HG03066 (cell line): Measurements from ENCODE around the gene ZNF841.
A peak's percentile ranks its signal among the peaks of the same experiment; 100 is the strongest.
"Not testable (repeated sequence)": the region's sequence is repeated elsewhere in the genome, so short reads cannot be mapped to it uniquely, and the experiment has no call there.

ENCODE experiments used
- ATAC-seq: cut with Tn5 transposase; IDR thresholded peaks from one replicate; pipeline ENCODE4 v1.9.1; 2021; ENCODE audit warnings: low read depth; ENCODE audit not compliant: unreplicated experiment

The ZNF841 gene

DNA sequence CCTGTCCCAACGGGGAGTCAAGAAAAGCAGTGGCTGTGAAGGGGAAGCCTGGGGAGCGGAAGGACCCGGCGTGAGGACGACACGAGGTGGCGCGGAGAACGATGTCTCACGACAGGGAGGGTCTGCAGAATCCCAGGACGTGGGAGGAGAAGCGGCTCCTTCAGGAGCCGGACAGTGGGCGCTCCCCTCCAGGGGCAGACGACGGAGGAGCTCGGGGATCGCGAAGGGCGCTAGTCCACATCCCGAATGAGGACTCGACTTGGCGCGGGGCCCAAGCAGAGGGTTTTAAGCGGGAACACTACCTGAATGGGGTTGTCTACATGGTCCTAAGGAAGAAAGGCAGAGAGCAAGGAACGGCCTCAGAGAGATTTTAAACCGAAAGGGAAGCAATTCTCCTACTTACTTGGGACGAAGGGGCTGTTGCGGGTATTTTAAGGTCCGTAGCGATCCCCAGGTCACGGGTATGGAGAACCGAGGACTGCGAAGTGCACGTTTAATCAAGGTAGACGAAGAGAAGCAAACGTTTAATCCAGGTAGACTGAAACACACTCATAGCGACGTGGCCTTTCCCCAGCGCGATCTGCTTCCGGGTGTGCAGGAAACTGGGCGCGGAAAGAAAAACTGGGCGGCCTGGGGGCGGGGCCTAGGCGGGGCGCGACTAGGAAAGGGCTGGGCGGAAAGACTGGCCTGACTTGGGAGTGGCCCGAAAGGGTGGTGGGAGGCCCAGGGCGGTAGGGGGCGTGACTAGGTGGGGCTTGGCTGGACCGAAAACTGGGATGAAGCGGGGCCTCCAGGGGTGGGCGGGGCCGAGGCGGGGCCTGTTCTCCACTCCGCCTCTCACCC, at the start of gene ZNF841:
ZNF841 (minus strand) TSS at position 594 of the 843 bp plus-strand sequence. CDS start 10,964 bp downstream, outside the sequence.
- ATAC-seq = peak; percentile 96

DNA sequence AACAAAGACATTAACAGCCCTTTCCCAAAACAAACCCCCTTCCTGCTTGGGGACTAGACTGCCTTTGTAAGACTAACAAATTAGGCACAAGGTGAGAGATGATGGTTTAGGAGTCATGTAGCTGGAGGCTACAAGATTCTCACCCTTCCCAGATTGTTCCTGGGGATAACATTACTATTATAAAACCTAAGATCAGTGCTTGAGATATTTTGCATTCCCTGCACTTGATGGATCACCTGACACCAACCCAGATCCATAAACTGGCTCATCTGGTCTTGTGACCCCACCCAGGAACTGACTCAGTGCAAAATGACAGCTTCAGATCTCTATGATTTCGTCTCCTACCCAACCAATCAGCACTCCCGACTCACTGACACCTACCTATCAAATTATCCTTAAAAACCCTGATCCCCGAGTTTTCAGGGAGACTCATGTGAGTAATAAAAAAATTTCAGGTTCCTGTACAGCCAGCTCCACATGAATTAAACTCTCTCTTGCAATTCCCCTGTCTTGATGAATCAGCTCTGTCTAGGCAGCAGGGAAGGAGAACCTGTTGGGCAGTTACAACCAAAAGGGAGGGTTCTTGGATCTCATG, 46.5 kb upstream of the ZNF841 start:
- ATAC-seq = no peak

DNA sequence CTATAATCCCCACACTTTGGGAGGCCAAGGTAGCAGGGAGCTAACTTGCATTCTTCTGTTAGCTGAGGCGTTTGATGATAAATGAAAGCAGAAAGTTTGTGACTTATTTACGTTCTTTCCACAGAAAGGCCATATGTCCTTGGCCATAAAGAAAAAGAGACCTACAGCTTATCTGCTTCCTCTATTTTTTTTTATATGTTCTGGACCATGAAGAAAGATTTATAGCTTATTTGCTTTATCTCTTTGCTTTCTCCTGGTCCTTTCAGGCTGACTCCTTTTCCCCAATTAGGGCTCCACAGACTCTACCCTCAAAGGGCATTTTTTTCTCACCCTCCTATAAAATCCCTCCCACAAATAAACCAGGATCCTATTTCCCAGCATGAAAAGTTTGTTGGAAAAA, 45.6 kb upstream of the ZNF841 start:
- ATAC-seq = no peak

DNA sequence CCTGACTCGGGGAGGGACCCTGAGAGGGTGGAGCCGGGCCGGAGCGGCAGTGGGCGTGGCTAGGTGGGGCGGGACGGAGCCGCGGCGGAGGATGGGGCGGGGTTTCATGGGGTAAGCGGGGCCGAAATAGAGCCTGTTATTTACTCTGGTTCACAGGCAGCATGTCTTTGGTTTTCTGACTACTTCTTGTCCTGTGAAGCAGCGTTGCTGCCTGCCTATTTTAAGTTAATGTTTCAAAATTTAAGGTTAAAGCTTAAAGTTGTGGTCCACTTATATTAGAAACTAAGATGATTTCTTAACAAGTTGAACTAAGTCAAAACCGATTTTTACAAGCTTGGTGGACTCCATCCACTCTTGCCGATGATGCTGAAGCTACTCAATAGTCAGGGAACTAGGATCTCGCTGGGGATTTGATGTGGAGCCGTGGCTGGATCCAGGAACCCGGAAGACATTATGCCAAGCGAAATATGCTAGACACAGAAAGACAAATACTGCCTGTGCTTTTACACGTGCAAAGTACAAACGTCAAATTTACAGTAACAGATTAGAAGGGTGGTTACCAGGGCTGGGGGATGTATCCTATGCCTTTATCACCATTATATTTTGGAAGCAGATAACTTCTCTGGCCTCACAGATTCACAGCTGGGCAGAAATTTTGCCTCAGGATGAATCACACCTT, 44.6 kb upstream of the ZNF841 start:
- ATAC-seq = peak; percentile 91

DNA sequence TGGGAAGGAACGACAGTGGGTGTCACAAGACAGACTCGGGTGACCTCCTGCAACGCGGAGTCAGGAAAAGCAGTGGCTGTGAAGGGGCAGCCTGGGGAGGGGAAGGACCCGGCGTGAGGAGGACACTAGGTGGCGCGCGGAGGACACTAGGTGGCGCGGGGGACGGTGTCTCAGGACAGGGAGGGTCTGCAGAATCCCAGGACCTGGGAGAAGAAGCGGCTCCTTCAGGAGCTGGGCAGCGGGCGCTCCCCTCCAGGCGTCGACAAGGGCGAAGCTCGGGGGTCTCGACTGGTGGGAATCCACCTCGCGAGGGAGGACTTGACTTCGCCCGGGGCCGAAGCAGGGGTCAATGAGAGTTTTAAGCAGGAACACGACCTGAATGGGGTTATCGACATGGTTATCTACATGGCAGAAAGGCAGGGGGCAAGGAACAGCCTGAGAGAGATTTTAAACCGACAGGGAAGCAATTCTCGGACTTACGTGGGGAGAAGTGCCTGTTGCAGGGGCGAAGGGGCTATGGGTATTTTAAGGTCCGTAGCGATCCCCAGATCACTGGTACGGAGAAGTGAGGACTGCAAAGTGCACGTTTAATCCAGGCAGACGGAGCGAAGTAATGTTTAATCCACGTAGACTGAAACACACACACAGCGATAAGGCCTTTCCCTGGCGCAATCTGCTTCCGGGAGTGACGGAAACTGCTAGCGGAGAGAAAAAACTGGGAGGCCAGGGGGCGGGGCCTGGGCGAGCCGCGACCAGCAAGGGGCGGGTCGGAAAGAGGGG, 43.9 kb upstream of the ZNF841 start, which contains the start of gene ZNF616:
ZNF616 (minus strand) TSS at position 687 of the 780 bp plus-strand sequence. CDS start 9,426 bp downstream, outside the sequence.
- peak; percentile 61 for ATAC-seq

DNA sequence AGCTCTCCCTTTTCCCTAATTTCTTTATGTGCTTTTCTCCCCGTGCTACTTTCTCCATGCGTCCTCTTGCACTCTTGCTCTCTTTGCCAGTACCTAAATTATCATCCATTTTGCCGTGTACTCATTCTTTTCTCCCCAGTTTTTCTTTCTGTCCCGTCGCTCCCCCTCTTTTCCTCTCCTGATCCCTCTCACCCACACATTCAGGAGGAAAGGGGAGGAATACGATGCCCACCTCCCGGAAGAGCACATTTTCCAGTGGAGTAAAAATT, 43.4 kb upstream of the ZNF841 start:
- ATAC-seq = no peak

DNA sequence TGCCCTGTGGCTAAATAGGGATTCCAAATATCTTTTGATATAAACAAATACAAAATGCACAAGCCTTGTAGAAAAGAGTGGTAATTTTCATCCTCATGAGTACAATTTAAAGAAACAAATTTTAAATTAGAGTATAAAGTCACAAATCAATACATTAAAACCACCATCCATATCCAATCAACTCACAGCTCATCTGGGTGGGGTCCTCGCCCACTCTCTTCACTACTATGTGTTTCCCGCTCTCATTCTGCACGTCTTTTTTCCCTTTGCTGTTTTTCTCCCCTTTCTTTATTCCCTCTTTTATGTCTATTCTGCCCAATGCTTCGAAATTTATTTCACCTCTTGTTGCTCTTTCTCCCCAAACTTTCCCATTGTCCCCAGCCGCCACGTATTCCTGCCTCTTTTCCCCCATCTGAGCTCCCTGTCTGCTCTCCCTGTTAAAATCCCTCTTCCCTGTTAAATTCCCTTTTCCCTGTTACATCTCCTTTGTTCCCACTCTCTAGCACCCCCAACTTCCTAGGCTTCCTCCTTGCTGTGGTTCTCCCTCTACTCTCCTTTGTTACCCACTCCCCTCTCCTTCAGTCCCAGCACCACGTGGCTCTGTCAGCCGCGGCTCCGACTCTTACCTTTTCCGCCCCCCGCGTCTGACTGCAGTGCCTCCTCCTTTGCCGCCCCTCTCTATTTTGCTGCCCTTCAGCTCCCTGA, 42.9 kb upstream of the ZNF841 start:
- ATAC-seq = no peak

DNA sequence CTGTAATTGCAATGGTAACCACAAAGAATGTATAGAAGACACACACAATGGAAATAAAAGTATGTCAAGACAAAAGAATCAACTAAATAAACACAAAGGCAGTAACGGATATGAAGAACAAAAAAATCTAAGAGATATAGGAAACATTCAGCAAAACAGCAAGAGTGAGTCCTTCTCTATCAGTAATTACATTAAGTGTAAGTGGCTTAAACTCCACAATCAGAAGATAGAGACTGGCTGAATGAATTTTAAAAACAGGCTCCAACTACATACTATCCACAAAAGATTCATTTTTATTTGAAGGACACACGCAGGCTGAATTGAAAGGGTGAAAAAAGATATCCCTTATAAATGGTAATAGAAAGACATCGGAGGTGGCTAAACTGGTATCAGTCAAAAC, 24.7 kb upstream of the ZNF841 start:
- ATAC-seq = no peak

DNA sequence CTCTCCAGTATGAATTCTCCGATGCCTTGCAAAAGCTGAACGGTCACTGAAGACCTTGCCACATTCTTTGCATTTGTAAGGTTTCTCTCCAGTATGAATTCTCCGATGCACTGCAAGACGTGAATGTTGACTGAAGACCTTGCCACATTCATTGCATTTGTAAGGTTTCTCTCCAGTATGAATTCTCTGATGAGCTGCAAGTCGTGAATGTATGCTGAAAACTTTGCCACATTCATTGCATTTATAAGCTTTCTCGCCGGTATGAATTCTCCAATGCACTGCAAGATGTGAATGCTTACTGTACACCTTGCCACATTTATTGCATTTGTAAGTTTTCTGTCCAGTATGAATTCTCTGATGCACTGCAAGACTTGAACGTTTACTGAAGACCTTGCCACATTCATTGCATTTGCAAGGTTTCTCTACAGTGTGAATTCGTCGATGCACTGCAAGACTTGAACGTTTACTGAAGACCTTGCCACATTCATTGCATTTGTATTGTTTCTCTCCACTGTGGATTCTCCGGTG, 20.0 kb upstream of the ZNF841 start:
- no peak for ATAC-seq

DNA sequence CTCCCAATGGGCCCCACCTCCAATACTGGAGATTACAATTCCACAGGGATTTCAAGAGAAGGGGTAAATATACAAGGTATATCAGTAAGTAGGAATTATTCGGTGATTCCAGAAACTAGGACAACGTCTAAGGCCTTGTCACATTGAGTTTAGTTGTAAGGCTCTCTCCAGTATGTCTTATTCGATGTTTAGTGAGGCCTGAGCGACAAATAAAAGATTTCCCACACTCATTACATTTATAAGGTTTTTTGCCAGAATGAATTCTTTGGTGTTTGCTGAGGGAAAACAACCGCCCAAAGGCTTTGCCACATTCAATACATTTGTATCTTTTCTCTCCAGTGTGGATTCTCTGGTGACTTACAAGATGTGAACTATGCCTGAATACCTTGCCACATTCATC, 19.1 kb upstream of the ZNF841 start:
- ATAC-seq = no peak

DNA sequence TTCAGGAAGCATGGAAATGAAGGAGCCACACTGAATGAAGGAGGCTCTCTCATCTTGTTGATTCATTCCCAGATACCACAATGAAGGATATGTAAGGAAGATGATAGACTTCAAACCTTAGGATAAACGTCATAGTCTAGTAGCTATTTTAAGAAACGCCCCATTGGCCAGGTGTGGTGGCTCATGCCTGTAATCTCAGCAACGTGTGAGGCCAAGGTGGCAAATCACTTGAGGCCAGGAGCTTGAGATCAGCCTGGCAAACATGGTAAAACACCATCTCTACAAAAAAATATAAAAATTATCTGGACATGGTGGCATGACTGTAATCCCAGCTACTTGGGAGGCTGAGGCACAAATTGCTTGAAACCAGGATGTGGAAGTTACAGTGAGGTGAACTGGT, 17.1 kb upstream of the ZNF841 start:
- no peak for ATAC-seq

DNA sequence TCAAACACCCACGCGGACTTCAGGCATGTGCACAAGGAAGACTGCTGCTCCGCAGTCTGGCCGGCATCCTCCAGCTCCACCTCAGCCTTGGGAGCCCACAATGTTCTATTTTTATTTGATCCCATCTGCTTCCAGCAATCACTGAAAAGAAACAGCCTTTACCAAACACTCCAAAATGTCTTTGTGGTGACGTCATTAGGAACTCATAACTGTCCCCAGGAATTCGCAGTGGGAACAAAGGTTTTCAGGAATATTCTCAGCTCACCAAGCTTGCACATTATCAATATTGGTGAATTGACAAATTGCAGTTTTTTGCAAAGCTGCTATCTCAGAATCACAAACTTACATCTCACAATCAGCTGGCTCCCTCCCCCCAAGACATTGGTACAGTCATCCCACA, 15.2 kb upstream of the ZNF841 start:
- no peak for ATAC-seq

DNA sequence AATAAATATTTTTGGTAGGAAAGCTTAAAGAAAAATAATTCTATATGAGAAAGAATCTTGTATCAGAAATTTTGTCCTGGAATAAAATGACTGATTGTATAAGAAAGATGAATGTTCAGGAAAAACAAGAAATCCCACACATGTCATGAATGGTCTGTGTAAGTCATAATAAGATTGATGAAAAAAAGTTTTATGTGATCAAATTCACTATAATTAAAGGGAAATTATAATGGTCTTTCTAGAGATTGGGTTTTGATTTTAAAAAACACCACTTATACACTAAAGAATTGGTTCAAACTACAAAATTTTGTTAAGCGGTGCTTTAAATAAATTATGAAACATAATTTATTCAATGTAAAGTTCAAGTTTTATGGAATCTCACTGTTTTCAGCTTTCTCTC, 7.2 kb upstream of the ZNF841 start:
- ATAC-seq = no peak

DNA sequence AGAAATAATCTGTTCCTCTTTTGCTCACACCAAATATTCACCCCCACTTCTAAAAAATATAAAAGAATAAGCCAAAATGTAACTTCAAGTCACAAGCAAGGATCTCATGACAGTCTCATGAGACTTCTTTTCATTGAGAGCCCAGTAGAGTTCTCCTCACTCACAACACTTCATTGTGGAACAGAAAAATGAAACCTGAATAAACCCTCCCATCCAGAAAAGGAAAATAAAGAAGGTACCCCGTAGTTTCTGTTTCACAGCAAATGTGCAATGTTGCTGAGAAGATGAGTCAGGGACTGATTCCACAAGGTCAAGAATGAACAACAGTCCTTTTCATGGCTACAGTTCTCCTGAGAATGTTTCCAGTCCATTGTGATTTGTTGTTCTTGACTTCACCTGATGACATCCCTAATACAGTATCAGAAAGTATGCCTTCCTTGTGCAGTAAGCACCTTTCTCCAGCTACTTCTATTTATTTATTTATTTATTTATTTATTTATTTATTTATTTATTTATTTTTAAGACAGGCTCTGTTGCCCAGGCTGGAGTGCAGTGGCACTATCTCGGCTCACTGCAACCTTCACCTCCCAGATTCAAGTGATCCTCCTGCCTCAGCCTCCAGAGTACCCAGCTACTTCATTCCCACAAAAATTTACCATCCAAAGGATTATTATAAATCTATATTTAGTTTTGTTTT, 6.4 kb upstream of the ZNF841 start:
- no peak for ATAC-seq

DNA sequence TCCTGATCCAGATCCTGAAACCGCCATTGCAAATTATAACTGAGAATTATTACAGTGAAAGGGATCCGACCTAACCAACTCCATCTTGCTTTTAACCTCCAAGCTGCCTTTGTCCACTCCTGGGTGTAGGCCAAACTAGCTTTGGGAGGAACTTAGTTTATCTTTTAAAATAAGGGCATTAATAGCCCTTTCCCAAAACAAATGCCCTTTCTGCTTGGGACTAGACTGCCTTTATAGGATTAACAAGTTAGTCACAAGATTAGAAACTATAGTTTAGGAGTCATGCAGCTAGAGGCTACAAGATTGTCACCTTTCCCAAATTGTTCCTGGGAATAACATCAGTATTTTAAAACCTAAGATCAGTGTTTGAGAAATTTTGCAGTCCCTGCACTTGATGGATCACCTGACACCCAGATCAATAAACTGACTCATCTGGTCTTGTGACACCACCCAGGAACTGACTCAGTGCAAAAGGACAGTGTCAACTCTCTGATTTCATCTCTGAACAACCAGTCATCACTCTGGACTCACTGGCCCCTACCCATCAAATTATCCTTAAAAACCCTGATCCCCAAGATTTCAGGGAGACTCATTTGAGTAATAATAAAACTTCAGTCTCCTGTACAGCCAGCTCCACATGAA, 4.1 kb upstream of the ZNF841 start:
- ATAC-seq = no peak

DNA sequence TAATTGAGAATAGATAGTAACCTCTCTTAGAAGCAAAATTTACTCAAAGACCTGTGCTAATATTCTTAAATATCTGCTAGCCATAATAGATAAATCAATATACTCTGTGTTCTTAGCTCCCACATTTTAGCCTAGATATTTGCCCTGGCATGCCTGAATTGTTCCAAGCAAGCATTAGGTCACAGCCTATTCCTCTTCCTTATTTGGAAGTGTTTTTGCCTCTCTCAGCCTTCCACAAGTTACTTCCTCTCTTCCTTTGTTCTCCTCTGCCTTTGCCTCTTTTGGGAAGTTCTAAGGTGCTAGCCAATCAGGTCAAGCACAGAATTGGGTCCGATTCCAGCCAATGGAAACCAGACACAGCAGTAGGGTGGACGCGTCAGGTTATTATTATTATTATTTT, 851 bp upstream of the ZNF841 start:
- ATAC-seq = not testable (repeated sequence)

DNA sequence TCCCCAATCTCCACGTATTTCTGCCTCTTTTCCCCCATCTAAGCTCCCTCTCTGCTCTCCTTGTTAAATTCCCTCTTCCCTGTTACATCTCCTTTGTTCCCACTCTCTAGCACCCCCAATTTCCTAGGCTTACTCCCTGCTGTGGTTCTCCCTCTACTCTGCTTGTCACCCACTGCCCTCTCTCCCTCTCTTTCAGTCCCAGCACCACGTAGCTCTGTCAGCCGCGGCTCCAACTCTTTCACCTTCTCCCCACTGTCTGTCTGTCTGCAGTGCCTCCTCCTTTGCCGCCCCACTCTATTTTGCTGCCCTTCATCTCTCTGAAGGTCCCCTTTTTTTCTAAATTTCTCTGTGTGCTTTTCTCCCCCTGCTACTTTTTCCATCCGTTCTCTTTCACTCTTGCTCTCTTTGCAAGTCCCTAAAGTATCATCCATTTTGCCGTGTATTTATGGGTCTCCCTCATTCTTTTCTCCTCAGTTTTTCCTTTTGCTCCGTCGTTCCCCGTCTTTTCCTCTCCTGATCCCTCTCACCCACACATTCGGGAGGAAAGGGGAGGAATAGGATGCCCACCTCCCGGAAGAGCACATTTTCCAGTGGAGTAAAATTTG, 937 bp downstream of the ZNF841 start:
- no peak for ATAC-seq

DNA sequence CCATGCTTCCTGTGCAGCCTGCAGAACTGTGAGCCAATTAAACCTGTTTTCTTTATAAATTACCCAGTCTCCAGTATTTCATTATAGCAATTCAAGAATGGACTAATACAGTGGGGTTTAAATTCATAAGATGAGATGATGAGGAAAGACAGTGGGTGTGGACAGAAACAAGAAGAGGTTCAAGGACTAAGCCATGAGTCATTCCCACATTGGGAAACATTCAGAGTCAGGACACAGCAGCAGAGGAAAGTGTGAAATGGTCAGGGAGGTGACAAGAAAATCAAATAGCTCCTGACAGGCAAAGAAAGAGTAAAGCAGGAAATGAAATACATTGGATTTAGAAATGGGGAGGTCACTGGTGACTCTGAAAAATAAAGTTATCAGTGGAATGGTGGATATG, 9.1 kb downstream of the ZNF841 start:
- no peak for ATAC-seq

DNA sequence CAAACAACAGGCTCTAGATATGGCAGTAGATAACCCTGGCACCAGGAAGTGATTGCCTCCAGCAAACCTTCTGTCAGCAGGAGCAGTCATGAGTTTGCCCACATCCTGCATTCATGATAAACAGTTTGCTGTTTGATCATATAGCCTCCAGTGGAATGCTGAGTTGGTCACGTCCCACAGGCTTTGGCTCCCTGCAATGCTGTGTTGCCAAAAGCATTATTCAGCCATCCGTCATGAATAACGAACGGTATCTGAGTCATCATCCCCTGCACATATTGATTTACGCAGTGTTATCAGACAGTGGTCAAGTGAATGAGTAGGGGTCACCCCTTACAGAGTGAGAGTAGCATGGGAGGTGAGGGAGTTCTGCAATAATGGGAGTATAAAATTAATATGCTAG, 25.1 kb downstream of the ZNF841 start:
- ATAC-seq = no peak
